Esophagus mucosa (tissue), 1 donor: ENCODE results near the gene NODAL. TPM values are rescaled to one million over a fixed set of nuclear protein-coding genes. Genes with fewer than 3 reads are reported as not detected.

Experiments used
- ATAC-seq: fragments of 200-7000 bp; cut with Tn5 transposase; one replicate; pipeline ENCODE4 v1.9.1; 2020
- total RNA-seq: library from RNA; stranded (reverse); gene quantifications from one replicate; pipeline ENCODE4 v1.2.4, GENCODE V29; 2023
- donor health status: DM: yes; HTN: yes; CAD: no.

Gene NODAL
- total RNA-seq, 1 donor from 2014 or later: 0.48 TPM

- ATAC-seq: peak; percentile 59
Measured at GRCh38 chr10:70462349-70462984, 21.0 kb upstream of the NODAL start.

- peak; percentile 68 for ATAC-seq
Measured at GRCh38 chr10:70461397-70462348, 20.2 kb upstream of the NODAL start.

GRCh38 chr10:70459774-70460490 lies 18.5 kb upstream of the NODAL start:
- ATAC-seq: no peak

GRCh38 chr10:70459061-70459773 lies 17.7 kb upstream of the NODAL start:
- ATAC-seq: no peak

DNA sequence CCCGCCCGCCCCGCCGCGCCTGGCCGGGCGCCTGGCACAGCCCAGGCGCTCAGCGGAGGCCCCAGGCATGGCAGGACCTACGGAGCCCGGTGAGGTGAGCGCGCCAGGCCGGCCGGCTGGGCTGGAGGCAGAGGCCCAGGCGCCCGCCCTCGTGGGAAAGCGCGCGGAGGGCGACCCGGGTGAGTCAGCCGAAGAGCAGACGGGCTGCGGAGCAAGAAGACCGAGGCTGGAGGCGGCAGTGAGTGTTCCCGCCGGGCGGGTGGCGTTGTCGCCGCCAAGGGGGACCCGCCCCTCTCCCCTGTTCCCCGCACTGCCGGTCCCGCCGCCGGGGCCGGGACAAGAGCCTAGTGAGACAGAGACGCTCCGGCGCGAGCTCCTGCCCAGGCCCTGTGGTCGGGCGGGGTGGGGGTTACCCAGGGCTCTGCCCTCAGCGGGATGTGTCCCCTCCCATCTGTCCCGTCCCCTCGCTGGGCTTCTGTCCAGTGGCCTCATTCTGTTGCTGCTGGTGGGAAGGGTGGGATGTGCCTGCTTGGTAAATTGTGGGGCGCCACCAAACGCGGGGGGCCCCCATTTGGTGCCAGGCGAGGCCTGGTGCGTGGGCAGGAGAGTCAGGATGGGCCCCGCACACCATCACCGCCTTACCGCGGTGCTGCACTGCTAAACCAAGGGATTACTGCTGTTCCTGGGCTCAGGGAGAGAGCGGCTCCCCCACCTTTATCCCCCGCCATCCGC lies 17.0 kb upstream of the NODAL start:
- peak; percentile 71 for ATAC-seq

- no peak for ATAC-seq
Measured at GRCh38 chr10:70457759-70458305, 16.4 kb upstream of the NODAL start.

- ATAC-seq: no peak
Measured at GRCh38 chr10:70456164-70456563, 14.7 kb upstream of the NODAL start.

GRCh38 chr10:70455213-70455630 lies 13.7 kb upstream of the NODAL start:
- no peak for ATAC-seq

DNA sequence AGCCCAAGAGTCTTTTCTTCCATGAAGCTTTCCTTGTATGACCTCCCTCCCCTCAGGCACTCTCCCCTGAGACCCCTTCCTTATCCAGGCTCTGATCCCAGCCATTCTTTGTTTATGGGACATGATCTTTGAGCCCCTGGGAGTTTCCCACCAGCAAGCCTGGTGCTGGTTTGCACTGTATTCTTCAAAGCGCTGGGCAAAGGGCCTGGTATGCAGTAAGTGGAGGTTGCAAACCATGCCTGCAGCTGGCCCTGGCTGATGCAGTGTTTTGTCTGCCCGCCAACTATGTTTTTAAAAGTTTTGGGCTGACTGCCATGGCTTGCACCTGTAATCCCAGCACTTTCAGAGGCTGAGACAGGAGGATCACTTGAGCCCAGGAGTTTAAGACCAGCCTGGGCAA lies 6.8 kb upstream of the NODAL start:
- ATAC-seq: no peak

DNA sequence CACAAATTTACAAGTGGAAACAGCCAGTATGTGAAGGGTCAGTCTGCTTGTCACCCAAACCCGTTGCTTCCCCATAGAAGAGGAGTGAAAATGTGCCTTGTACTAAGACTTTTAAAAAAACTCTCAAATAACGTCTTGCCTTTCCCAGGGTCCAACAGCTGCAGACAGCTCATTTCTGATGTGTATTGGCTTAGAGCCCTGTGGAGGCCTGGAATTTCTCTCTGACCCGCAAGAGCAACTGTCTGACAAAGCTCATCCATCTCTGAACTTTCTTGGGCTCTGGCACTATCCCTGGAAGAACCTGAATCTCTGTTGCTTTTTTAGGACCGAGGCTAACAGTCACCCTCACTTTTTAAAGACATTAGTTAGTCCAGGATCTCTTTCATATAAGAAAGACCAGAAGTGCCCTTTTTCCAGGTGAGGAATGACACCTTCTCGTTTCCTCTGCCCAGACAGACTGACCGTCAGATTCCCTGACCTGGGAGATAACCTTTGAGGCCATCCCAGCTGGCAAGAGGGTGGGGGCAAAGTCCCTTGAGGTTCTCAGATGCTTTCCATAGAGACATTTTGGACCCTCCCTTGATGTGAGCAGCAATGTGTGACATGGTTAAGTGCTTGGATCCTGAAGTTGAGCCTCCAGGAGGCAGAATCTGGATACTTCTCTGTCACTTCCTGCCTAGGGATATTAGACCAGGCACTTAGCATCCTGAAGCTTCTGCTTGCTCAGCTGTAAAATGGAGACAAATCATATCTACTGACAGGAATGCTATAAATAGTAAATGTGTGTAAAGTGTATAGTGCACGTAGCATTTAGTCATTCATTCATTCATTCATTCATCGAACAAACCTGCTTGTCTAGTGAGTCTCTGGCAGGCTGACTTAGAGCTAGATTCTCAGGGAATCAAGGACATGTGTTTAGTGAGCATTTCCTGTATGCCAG lies 4.5 kb upstream of the NODAL start:
- ATAC-seq: no peak

- no peak for ATAC-seq
Measured at GRCh38 chr10:70444744-70445143, 3.3 kb upstream of the NODAL start.

GRCh38 chr10:70442332-70442988 lies 979 bp upstream of the NODAL start:
- ATAC-seq: peak; percentile 63

DNA sequence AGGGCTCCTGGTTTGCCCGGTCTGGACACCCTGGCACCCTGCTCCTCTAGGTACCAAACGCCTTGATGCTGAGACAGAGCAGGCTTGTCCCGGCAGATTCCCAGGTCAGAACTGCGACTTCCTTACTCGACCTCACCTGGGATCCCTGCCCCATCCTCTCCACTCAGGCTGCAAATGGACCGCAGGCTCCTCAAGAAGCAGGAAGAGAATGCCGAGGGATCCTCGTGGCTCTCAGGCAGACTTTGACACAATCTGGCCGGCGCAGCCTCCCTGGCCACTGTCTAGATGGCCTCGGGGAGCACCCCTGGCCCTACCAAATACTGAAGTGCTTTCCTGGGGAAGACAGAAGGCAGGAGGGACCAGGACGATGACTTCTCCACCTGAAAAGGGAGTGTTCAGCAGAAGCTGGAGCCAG lies 421 bp upstream of the NODAL start:
- ATAC-seq: peak; percentile 33

- ATAC-seq: peak; percentile 6
Measured at GRCh38 chr10:70440296-70441160, 953 bp downstream of the NODAL start.

- ATAC-seq: no peak
Measured at GRCh38 chr10:70437721-70438120, 3.8 kb downstream of the NODAL start.

GRCh38 chr10:70435241-70436085 lies 6.0 kb downstream of the NODAL start:
- no peak for ATAC-seq

DNA sequence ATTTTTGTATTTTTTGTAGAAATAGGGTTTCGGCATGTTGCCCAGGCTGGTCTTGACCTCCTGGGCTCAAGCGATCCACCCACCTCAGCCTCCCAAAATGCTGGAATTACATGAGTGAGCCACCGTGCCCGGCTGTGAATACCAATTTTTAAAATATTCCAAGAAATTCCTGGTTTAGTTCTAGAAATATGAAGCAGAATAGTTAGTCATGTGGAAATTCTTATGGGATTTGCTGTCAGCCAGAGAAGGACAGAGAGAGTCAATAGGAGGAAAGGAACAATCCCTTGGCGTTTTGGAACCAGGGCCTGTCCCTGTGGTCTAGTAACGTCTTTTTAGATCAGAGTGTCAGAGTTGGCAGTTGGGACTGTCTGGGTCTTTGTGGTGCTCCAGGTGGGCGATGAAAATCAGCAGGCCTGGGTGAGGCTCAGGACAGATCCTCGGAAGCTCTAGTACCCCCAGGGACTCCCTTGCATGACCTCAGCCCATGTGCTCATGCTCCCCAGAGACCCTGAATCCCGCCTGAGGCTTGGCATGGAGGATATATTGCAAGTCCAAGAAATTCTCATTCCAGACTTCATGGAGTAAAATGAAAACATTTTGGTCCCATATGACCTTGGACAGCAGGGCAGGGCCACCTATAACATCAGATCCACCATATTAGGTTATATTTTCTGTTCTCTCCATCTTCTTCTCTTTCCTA lies 7.8 kb downstream of the NODAL start:
- ATAC-seq: no peak
